Fibroblast of skin of left biceps (primary cell): ENCODE measurements around the gene METRNL.

Experiments used
- DNase-seq, 2 experiments: peaks; one replicate each; pipeline ENCODE4 v3.0.0-alpha.2; 2013; ENCODE audit warnings: low read depth in 2 of 2

Gene METRNL

DNA sequence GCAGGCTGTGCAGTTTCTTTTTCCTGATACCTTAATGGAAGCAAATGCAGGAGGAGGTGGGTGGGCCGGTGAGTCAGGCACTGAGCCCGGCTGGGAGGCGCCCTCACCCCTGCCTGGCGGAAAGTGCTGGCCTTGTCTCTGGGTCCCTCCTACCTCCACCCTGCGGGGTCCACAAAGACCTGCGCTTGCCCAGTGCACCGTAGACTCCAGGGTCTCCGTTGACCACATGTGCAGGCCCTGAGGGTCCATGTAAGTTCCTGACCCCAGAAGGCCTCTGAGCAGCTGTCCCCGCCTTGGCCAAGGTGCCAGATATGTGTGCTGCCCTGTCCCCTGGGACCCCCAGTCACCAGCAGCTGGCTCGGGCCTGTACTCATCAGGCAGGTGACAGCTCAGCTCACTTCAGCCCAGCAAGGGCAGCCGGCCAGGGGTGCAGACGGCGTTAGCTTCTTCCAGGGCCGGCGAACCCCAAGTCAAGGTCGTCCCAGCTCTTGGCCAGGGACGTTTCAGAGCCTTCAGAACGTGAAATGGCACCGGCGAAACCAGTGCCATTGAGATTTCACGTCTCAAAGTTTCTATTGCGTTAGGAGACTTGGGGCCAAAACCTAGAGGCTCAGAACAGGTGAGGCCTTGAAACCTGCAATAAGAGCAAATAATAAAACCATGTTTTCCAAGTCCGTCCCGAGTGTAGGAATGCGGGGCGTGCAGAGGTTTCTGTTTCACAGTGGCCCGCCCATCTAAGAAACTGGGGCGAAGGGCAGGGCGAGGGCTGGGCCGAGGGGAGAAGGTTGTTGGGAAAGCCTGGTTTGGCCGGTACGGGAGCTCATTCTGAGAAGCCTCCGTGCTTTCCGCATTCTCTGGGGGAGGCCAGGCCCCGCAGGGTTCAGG is 12.1 kb downstream of the METRNL start:
- DNase-seq: no peak

GRCh38 chr17:83092186-83092585 is 12.8 kb downstream of the METRNL start:
- DNase-seq: no peak

DNA sequence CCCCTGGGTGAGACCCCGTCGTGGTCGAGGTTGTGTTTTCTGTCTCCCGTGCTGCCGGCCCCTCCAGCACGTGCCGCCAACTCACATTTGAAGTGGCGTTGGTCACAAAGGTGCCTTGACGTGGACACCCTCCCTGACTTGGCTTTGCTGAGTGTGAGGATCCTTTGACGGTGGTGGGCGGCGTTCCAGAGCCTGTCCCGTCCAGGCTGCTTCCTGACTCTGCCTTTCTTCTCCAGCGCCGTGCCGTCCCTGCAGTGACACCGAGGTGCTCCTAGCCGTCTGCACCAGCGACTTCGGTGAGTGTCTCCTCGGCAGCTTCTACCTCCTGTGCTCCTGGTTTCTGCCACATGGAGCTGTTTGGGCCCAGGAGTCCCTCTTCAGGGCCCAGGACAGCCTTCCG is 13.5 kb downstream of the METRNL start:
- no peak for DNase-seq

DNA sequence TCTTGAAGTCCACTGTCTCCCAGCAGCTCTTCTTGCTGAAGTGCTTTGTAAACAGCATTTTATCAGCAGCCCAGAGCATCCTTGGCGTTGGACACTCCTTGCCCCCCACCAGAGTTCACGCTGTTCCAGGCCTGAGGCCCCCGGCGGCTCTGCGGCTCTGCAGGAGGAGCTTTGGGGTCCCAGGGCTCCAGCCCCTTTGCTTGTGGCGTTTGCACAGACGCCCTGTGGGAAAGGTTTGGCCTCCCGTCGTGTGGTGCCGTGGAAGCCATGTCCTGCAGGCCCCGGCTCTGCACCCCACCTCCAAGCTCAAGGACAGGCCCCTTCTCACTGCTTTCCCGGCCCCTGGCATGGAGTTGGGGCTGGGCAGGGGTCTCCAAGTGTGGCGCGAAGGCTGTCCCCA is 14.1 kb downstream of the METRNL start:
- no peak for DNase-seq

DNA sequence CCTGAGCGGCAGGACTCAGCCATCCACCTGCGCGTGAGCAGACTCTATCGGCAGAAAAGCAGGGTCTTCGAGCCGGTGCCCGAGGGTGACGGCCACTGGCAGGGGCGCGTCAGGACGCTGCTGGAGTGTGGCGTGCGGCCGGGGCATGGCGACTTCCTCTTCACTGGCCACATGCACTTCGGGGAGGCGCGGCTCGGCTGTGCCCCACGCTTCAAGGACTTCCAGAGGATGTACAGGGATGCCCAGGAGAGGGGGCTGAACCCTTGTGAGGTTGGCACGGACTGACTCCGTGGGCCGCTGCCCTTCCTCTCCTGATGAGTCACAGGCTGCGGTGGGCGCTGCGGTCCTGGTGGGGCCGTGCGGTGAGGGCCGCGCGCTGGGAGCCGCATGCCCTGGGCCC is 14.9 kb downstream of the METRNL start:
- no peak for DNase-seq

GRCh38 chr17:83095016-83095415 is 15.6 kb downstream of the METRNL start:
- no peak for DNase-seq

DNA sequence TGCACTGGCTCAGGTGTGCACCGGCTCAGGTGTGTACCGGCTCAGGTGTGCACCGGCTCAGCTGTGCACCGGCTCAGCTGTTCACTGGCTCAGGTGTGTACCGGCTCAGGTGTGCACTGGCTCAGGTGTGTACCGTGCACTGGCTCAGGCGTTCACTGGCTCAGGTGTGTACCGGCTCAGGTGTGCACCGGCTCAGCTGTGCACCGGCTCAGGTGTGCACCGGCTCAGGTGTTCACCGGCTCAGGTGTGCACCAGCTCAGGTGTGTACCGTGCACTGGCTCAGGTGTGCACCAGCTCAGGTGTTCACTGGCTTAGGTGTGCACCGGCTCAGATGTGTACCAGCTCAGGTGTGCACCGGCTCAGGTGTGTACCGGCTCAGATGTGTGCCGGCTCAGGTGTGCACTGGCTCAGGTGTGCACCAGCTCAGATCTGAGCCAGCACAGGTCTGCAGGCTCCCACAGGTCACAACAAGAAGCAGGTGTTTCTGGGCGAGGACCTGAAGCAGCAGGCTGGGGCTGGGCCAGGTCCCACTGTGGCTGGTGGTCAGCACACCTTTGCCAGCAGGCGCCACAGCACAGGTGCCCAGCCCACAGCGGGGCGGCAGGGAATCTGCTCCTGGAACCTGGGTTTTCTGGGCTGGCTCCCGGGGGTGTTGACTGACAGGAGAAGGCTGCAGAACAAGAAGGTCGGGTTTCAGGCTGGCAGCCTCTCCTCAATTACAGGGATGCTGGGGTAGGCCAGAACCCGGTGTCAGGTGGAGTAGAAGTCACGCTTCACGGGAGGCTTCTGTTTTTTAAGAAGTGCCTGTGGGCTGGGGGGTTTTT is 17.2 kb downstream of the METRNL start:
- no peak for DNase-seq

GRCh38 chr17:83097831-83098230 is 18.4 kb downstream of the METRNL start:
- DNase-seq: no peak

GRCh38 chr17:83098241-83099085 is 19.1 kb downstream of the METRNL start:
- no peak for DNase-seq

GRCh38 chr17:83099086-83099555 is 19.7 kb downstream of the METRNL start:
- DNase-seq: no peak

GRCh38 chr17:83099570-83100181 is 20.3 kb downstream of the METRNL start:
- DNase-seq: no peak

- no peak for DNase-seq
Observed at GRCh38 chr17:83100220-83100852, 20.9 kb downstream of the METRNL start.

DNA sequence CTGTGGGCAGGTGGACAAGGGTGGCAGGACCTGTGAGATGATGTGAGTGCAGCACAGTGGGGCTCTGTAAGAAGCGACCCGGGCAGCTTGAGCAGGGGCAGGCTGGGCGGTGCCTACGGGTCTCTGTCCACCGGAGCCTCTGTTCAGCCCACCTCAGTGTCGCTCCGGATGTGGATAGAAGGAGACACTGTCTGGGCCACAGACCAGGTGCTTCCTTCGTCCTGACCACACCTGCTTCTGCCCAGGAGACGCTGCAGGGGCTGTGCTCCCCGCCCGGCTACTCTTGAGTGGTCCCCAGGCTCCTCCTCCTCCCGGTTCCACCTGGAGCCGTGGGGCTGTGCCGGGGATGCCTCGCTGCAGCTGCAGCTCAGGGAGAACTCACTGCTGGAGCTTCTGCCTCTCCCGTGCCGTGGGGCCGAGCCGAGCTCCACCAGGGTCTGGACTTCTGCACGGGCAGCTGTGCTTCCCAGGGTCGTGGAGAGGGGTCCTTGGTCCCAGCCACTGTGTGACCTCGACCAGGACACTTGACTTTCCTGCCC is 21.5 kb downstream of the METRNL start:
- DNase-seq: no peak

DNA sequence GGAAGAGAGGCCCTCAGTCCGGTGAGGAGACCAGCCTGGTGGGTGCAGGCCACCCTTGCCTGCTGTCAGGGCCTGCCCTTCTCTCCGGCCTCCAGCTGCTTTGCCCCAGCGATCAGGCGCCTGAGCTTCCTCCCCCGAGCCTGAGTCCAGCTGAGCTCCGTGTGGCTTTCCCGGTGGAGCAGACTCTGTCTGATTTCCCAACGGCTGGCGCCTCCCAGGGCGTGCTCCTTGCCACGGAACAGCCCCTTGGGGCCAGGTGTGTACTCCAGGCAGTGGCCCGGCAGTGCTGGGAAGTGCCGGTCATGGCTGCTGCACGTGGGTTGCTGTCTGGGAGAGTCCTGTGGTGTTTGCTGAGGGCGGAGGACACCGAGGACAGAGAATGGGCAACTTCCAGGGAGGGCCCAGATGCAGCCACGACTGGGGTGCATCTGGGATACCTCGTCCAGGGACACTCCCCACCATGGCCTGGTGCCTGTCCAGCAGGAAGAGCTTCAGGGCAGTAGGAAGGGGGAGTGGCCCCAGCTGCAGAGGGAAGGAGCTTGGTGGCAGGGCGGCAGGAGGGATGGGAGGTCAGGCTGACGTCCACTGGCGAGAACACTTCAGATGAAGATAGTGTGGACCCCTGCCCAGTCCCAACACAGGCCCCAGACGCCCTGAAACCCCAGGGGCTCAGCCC is 22.5 kb downstream of the METRNL start:
- no peak for DNase-seq

DNA sequence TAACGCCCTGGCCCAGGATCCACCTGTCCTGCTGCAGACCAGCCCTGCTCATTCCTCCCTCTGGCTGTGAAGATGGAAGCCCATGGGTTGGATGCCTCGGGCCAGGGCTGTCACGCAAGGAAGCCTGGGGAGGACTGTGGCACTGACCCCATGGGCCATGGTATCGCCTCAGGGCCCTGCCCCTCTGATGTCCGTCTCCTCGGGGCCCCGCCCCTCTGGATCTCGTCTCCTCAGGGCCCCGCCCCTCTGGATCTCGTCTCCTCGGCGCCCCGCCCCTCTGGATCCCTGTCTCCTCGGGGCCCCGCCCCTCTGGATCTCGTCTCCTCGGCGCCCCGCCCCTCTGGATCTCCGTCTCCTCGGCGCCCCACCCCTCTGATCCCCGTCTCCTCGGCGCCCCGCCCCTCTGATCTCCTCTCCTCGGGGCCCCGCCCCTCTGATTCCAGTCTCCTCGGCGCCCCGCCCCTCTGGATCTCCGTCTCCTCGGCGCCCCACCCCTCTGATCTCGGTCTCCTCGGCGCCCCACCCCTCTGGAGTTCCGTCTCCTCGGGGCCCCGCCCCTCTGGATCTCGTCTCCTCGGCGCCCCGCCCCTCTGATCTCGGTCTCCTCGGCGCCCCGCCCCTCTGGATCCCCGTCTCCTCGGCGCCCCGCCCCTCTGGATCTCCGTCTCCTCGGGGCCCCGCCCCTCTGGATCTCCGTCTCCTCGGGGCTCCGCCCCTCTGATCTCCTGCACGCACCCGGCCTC is 24.0 kb downstream of the METRNL start:
- no peak for DNase-seq

DNA sequence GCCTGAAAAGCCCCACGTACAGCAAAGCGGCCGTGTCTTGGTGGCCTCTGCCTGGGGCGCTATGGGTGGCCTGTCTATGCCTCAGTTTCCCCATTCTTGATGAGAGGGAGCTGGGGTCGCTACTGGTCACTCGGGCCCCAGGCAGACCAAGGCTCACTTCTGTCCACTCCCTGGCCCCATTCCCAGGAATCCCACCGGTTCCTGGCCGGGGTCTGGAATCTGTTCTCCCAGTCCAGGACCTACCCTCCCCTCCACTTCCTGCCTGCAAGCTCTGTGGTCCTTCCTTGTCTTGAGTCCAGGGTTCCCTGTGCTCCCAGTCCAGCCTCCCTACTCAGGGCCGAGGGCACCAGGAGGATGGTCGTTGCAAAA is 24.5 kb downstream of the METRNL start:
- no peak for DNase-seq

- DNase-seq: no peak
Observed at GRCh38 chr17:83104577-83105505, 25.4 kb downstream of the METRNL start.

DNA sequence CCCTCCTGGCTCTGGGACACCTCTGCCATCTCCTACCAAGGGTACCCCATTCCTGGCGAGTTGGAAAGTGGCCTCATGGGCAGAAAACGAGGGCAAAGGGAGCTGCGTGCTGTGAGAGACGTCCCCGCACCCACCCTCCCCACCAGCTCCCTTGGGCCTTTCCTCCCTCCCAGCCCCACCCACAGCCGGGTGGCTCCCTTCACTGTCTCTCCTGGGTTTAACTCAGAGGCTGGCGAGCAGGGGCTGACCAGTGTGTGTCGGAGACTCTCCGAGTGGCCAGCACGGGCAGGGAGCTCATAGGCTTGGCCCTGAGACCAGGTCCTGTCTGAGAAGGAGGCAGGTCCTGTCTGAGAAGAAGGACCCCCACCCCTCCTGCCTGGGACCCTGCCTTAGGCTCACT is 26.1 kb downstream of the METRNL start:
- DNase-seq: no peak
